NCI-H1092 (cell line): ENCODE data around the gene UNK.
"Not testable (repeated sequence)": the region's sequence is repeated elsewhere in the genome, so short reads cannot be mapped to it uniquely, and the experiment has no call there.

Experiments used
- DNase-seq: peaks from one replicate; lab custom pipeline; 2025; lab: John Stamatoyannopoulos, UW

Gene UNK

DNA sequence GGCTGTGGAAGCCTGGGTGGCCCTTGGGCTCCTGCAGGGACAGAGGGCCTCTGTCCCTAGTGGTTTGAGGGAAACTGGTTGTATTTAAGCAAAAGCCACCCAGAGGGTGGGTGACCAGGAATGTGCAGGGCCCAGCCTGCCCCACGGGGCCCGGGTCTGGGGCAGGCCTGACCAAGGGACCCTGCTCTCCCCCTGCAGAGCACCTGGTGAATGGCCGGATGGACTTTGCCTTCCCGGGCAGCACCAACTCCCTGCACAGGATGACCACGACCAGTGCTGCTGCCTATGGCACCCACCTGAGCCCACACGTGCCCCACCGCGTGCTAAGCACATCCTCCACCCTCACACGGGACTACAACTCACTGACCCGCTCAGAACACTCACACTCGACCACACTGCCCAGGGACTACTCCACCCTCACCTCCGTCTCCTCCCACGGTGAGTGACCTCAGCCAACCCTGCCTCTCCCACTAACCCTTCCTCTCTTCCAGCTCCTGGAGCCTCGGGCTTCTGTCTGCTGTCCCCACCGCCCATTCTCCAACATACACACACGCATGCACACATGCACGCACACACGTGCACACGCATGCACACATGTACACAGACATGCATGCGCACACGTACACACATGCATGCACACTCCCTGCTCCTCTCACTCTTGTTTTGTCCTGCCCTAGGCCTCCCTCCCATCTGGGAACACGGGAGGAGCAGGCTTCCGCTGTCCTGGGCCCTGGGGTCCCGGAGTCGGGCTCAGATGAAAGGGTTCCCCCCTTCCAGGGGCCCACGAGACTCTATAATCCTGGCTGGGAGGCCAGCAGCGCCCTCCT, 30.0 kb upstream of the UNK start:
- DNase-seq: no peak

DNA sequence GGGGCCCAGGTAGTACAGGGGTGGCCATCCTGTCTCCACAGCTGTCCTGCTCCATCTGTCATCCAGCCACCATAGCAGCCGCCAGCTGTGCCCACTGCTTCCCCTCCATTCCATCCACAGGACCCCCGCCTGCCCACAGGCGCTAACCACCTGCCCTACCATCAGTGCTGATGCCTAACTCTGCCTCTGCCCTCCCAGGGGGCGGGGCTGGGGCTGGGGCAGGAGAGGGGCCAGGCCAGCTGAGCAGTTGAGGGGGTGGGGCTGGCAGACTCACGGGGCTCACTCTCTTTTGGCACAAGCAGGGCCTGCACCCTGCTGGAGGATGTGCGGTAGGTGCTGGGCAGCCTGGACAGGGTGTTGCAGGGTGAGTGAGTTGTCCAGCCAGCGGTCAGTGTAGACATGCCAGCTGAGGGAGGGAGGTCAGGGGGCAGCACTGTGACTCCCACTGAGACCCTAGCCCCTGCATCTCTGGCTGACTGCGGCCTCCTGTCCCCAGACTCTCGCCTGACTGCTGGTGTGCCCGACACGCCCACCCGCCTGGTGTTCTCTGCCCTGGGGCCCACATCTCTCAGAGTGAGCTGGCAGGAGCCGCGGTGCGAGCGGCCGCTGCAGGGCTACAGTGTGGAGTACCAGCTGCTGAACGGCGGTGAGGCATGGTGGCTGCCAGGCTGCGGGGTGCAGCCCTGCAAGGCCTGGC, 29.3 kb upstream of the UNK start:
- no peak for DNase-seq

DNA sequence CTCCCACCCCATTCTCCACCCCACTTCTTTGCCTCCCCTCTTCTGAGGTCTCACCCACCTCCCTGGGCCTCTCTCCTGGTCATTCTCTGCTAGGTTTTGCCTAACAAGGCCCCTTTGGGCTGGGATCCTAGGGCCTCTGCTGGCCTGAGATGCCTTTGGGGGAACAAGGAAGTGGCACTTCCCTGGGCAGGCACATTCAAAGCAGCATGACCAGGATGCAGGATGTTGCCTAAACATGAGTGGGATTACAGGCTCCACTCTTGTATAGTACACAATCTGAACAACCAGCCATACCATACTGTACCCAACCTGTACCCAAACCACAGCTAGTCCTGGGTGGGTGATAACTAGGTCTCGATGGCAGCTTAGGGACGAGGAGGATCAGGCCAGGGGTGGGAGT, 28.6 kb upstream of the UNK start:
- DNase-seq: no peak

DNA sequence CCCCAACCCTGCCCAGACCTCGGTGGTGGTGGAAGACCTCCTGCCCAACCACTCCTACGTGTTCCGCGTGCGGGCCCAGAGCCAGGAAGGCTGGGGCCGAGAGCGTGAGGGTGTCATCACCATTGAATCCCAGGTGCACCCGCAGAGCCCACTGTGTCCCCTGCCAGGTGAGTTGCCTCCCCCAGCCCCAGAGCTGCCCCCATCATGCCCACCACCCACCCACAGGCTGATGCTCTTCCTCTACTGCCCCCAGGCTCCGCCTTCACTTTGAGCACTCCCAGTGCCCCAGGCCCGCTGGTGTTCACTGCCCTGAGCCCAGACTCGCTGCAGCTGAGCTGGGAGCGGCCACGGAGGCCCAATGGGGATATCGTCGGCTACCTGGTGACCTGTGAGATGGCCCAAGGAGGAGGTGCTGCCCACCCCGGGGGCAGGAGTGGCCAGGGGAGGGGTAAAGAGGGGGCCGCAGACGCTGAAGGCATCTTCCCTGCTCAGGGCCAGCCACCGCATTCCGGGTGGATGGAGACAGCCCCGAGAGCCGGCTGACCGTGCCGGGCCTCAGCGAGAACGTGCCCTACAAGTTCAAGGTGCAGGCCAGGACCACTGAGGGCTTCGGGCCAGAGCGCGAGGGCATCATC, 28.0 kb upstream of the UNK start:
- no peak for DNase-seq

DNA sequence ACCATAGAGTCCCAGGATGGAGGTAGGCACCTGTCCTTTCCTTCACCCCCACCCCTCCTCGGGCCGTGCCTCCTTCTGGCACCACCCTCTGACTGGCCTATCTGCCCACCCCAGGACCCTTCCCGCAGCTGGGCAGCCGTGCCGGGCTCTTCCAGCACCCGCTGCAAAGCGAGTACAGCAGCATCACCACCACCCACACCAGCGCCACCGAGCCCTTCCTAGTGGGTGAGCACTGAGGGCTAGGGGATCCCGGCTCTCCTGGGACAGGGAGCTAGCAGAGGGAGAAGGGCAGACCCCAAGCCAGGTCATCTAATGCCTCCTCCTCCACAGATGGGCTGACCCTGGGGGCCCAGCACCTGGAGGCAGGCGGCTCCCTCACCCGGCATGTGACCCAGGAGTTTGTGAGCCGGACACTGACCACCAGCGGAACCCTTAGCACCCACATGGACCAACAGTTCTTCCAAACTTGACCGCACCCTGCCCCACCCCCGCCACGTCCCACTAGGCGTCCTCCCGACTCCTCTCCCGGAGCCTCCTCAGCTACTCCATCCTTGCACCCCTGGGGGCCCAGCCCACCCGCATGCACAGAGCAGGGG, 27.4 kb upstream of the UNK start:
- no peak for DNase-seq

DNA sequence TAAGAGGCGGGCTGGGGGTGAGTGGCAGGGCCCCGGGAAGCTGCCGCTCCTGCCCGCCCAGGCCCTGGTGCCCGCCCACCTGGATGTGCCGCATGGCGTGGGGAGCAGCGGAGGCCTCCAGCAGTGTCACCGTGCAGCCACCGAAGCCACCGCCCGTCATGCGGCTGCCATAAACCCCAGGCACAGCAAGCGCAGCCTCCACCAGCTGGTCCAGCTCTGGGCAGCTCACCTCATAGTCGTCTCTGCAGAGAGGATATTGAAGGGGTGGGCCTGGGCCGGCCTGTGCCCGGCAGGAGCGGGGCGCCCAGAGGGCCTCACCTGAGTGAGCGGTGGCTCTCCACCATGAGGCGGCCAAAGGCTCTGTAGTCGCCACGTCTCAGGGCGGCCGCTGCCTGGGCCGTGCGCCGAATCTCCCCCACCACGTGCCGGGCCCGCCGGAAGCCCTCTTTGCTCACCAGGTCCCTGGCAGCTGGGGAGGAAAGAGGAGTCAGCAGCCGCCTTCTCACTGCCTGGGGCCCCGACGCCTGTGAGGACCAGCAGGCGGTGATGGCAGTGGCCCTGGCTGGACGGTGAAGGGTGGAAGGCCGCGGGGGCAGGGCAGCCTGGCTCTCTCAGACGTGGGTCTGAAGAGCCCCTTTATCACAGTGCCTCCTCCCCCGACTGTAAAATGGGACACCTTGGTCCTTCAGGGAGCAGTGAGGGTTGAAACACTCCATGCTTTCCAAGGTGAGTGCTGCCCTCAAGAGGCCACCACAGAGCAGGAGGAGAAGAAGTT, 26.3 kb upstream of the UNK start:
- no peak for DNase-seq

DNA sequence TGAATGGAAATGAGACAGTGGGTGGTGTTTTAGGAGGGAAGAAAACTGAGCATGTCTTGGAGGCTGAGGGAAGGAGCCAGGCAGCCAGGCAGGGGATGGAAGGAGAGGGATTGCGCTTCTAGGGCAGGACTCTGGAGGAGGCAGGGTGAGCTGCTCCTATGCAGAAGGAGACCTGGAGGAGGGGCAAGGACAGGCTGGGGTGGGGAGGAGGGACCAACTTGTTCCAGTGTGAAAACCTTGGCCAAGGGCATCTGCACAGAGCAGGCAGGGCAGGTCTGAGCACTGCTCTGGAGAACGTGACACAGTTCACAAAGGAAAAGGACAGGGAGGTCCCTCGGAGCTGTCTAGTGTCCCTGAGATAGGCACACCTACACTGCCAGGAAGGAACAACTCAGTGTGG, 25.1 kb upstream of the UNK start:
- no peak for DNase-seq

DNA sequence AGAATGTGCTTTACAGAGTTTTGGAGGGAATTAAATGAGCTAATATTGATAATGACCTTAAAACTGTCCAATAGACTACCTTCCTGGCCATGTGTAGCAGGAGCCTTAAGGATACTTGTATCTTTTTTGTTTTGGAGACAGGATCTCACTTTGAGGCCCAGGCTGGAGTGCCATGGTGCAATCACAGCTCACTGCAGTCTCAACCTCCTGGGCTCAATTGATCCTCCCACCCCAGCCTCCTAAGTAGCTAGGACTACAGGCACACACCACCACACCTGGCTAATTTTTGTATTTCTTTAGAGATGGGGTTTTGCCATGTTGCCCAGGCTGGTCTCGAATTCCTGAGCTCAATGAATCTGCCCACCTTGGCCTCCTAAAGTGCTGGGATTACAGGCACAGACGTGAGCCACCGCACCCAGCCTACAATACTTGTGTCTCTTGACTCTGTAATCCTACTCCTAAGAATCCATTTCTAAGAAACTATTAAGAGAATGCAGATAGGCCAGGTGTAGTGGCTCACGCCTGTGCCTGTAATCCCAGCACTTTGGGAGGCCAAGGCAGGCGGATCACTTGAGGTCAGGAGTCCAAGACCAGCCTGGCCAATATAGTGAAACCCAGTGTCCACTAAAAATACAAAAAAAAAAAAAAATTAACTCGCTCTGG, 24.5 kb upstream of the UNK start:
- not testable (repeated sequence) for DNase-seq

DNA sequence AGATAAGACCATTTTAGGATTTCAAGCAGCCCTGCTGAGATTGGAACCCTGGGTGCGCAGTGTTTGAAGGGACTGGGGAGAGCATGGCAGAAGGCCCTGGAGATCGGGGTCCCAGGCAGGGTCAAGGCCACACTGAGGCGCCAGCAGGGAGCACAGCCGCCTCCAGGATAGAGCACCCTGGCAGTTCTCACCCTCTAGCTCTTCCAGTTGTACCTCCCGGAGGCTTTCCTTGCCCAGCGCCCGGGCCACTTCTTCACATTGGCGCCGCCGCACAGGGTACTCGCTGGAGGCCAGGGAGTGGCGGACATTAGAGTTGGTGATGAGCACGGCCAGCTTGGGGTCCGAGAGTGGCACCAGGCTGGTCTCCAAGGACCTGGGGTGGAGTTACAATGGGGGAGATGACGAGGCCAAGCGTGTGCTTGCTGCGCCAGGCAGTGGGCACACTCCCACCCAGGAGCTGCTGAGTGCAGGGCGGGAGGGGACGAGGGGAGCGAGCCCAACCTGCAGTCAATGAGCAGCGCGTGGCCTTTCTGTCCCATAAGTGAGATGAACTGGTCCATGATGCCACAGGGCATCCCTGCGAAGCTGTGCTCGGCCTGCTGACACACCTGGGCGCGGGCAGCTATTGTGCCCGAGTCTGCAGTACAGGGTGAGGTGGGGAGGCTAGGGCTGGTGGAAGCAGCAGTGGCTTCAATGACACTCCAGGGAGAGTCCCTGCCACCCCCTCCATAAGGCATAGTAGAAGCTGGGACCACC, 21.9 kb upstream of the UNK start:
- no peak for DNase-seq

DNA sequence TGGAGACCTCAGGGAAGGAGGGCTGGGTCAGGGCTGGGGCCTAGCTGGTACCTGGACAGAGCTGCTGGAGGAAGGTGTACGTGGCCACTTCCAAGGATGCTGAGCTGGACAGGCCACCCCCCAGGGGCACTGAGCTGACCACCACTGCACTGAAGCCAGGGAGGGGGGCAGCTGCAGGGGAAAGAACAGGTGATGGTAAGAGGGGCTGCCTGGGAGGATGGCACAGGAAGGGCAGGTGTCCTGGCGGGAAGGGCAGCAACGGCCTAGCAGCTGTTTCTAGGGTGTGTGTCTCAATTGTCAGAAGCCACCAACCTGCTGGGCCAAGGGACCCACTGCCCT, 21.4 kb upstream of the UNK start:
- DNase-seq: no peak

DNA sequence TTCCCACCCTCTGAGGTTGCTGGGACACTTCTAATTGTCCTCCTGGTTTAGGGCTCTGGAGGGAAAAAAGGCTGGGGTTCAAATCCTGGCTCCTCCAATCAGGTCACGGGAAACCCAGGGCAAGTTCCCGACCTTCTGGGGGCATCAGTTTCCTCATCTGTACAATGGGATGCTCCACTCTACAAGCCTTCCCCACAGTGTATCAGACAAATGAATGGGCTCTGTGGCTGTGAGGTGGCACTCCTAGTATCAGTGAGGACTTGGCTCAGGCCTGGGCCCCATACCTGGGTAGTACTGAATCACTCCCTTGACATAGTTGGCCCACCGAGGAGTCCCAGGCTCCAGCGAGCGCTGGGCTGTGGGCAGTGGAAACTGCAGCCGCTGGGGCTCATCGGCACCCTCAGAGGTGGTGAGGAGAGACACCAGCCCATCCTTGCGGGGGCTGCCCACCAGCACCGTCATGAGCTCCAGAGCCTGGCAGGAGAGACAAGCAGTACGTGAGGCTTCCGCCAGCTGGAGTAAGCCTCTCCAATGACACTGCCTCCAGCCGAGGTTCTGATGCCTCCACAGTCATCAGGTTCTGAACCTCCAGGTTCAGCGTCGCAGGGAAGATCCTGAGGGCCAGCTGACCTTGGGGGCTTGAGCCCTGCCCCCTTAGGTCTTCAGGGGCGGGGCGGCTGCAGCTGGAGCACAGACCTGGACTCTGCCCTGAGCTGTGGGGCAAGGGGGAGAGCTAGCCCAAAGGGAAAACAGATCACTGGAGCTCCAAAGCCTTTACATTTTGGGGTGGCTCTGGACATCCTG, 20.8 kb upstream of the UNK start:
- no peak for DNase-seq

DNA sequence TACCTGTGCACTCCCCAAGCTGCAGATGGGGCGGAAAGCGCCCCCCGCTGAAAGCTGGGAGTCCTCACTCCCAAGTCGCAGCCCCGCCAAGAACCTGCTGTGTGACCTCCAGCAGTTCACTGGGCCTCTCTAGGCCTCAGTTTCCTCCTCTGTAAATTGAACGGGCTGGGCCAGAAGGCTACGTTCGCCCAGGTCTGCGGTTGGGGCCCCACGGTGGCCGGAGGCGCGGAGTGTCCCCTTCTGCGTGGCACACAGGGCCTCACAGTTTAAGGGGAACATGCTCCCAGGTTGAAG, 20.2 kb upstream of the UNK start:
- no peak for DNase-seq

DNA sequence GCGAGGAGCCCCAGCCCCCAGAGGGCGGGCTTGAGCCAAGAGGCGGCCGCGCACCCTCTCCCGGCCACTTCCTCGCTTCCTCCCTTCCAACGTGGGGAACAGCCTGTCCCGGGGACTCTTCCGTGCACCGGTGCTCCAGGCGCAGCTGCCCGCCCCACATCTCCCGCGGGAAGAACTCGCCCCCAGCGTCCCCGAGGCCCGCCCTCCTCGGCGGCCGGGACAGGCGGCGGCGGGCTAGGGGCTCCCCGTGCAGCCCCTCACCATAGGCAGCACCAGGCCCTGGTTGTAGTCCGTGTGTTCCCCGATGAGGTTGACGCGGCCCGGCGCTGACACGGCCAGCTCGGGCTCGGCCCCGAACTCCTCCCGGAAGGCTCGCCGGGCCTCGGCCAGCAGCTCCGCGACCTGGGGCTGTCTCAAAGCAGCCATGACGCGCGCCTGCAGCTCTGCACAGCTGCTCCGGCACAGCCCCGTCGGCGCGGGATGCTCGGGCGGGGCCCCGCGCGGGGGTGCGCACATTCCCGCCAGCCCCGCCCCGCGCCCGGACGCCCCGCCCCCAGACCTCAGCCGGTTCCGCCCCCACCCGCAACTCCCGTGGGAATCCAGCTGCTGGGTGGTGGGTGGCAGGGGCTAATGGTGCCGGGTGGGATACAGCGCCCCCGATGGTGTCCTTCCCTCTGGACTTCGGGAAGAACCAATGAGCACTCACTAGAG, 19.7 kb upstream of the UNK start, which contains the start of gene GALK1:
TSS of gene GALK1 (minus strand) at position 482 of the 711 bp plus-strand sequence. CDS start at position 426, 56 bp downstream.
- DNase-seq: peak; percentile 33

DNA sequence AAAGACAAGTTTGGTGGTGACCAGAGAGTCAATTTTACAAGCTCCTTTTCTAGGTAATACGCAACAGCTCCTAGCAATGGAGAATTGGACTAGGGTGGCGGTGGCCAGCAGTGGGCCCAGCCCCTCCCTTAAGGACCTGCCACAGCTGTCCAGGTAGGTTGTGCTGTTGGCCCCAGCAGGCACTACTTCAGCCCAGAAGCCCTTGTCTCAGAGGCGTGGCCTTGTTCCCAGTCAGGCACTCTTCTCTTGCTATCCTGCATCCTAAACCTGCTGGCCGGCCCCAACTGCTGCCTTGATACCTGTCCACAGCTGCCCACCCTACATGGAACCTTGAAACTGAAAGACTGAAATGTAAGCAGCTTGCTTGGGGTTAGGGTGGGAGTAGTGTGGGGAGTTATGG, 18.6 kb upstream of the UNK start:
- no peak for DNase-seq

DNA sequence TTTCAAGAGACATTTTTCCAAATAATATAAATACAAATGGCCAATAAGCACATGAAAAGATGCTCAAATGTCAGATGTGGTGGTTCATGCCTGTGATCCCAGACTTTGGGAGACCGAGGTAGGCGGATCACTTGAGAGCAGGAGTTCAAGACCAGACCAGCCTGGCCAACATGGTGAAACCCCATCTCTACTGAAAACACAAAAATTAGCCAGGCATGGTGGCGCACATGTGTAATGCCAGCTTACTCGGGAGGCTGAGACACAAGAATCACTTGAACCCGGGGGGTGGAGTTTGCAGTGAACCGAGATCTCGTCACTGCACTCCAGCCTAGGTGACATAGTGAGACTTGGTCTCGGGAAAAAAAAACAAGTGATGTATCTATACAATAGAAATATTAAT, 16.7 kb upstream of the UNK start:
- no peak for DNase-seq

DNA sequence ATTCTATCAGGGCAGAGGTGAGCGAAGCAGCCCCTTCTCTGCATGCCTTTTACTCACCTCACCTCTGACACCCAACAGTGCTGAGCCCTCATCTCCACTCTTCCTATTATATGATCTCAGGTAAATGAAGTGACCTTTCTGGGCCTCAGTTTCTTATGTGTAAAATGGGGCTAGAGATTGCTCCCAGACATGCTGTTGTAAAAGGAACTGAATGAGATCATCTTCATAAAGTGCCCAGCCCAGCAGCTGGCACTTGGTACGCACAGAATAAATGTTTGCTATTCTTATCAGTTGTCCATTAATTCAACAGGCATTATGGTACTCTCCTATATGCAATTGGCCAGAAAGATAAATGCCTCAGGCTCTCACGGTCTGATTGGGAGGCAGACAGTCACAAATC, 15.1 kb upstream of the UNK start:
- no peak for DNase-seq

DNA sequence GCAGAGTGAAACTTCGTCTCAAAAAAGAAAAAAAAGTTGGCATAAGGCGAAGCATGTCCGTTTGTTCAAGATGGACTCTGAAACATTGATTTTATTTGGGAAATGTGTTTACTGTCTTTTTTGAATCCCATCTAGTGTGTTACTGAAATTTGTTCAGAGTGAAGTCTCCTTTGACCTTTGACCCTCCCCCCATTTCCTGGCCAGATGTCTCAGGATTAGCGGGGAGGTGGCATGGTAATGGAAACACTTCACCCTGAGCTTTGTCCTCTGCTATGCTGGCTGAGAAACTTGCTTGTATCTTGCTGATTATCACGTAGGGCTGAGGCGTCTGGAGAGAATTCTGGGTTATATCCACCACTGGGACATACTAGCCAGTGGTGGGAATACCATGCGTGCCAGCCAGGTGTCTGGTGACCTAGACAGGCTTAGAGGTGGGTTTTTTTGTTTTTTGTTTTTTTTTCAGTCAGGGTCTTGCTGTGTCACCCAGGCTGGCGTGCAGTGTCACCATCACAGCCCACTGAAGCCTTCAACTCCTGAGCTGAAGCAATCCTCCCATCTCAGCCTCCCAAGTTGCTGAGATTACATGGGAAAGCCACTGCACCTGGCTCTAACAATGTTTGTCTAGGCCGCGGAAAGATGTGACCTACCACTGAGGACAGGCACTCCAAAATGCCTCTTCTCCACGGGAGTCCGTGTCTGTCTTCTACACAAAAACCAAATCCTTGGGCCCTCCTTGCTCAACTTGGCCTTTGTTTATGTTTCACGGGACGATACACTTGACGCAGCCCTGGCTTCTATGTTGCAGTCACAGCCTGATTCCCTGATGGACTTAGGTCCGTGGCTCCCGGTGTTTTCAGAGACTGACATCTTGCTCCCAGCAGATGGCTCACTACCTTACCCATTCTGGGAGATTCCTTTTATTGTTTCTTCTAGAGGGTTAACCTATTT, 13.0 kb upstream of the UNK start:
- DNase-seq: no peak

DNA sequence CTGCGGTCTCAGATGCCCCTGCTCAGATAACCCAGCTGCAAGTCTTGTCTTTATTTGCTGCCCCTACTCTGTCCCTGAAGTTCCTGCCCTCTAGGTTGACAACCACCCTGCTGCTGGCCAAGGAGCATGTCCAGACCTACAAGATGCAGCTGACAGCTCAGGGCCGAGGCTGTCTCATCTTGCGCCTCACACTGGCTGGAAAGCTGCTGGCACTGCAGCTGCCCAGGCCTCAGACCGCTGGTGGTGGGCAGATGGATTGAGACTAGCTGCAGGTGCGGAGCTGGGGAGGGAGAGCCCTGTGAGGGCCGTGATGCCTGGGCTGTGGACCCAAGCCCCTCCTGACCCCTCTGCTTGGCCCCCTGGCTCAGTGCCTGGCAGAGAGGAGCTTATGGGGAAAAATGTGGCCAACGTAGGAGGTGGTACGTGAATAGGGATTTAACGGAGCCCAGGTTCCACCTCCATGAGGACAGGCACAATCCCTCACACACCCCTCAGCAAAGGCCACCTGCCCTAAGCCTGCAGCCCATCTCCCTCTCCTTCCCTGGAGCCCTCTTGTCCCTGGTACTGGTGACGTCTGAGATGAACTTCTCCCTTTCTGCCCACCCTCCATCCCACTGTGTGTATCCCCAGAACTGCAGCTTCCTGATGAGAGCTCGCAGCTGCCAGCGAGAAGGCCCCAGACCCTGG, 11.3 kb upstream of the UNK start:
- DNase-seq: no peak
